DMS53 treated with DMSO at 0.1 percent for 48 hours (cell line): ENCODE data around the gene MRAP2.
A peak's percentile ranks its signal among the peaks of the same experiment; 100 is the strongest.
"Not testable (repeated sequence)": the region's sequence is repeated elsewhere in the genome, so short reads cannot be mapped to it uniquely, and the experiment has no call there.

Experiments used
- DNase-seq: peaks from one replicate; lab custom pipeline; 2025; ENCODE audit not compliant: unreplicated experiment; lab: John Stamatoyannopoulos, UW

The MRAP2 gene

DNA sequence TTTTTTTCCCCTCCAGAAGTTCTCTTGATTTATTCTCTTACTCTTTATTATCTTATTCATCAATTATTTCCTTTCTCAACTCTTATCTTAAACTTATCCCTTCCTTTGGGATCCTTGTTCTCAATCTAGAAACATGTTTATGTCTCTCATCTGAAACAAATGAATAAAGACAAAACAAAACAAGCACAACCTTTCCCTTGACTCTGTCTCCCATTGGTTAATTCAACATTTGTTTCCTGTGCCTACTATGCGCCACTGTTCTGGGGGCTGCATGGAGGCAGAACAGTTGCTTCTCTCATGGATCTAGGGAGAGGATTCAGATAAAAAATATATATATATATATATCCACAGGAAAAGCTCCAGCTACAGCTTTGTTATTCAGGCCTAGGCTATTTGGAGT lies 5.2 kb upstream of the MRAP2 start:
- no peak for DNase-seq

DNA sequence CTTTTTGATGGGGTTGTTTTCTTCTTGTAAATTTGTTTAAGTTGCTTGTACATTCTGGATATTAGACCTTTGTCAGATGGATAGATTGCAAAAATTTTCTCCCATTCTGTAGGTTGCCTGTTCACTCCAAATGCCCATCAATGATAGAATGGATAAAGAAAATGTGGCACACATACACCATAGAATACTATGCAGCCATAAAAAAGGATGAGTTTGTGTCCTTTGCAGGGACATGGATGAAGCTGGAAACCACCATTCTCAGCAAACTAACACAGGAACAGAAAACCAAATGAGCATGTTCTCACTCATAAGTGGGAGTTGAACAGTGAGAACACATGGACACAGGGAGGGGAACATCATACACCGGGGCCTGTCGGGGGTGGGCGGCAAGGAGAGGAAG lies 1.6 kb upstream of the MRAP2 start:
- DNase-seq: not testable (repeated sequence)

DNA sequence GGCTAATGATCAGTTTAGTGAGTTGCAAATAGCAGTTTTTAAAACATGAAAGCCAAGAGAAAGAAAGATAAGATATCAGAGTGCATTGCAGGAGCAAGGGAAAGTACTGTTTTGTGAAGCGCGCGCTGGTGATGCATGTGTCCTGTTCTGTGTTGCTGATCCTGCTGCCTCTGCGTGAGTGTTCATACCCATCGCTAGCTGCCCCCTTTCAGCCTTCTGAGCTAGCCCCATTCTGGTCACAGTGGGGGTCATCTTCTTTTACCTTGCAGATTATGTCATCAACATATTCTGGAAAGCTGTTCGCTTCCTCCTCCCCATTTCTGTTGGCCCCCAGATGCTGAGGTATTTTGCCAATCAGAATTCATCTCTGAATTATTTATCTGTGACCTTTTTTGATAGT lies 1.9 kb downstream of the MRAP2 start:
- no peak for DNase-seq

DNA sequence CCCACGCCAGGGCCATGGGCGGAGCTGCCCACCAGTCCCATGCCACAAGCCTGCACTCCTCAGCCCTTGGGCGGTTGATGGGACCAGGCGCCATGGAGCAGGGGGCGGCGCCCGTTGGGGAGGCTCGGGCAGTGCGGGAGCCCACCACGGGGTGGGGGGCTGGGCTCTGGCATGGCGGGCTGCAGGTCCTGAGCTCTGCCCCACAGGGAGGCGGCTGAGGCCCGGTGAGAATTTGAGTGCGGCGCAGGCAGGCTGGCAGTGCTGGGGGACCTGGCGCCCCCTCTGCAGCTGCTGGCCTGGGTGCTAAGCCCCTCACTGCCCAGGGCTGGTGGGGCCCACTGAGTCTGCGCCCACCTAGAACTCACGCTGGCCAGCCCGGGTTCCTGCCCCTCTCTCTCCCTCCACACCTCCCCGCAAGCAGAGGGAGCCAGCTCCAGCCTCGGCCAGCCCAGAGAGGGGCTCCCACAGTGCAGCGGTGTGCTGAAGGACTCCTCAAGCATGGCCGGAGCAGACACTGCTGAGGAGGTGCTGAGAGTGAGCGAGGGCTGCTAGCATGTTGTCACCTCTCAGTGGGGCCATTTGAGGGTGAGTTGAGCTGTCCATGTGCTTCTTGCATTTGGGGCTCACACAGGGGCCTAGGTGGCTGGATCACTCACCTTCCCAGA lies 4.0 kb downstream of the MRAP2 start:
- no peak for DNase-seq

DNA sequence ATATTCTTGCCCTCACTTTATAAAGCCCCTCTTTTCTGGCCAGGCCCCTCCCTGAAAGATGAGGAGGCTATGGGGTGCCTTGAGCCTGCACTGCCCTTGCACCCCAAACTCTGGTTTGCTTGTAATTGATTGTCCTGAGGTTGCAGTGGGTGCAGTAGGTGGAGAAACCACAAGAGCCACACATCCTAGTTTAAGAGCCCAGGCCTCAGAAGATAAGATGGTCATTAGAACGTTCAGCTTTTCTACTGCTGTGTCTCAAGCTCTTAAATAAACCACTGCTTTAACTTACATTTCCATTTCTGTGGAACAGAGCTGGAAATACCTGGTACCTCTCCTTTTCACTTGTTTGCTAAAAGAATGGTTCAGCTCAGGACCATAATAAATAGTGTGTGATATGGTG lies 9.0 kb downstream of the MRAP2 start:
- DNase-seq: no peak

DNA sequence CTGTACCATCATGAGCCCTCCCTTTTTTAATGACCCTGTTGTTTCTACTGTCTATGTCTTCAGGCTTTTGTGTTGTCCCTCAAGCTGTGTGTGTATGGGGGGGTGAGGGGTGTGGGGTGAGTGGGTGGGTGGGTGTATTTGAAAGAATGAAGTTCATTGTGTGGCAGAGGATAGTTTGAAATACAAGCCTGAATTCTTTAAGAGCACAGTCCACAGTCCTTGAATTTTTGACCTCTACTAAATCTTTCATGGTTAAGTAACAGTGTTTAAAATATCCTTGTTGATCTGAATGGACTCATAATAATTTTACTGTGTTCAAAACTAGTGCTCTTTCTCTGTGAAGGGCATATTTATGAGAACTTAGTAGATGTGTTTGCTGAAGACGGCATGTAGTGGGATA lies 10.0 kb downstream of the MRAP2 start:
- DNase-seq: no peak

DNA sequence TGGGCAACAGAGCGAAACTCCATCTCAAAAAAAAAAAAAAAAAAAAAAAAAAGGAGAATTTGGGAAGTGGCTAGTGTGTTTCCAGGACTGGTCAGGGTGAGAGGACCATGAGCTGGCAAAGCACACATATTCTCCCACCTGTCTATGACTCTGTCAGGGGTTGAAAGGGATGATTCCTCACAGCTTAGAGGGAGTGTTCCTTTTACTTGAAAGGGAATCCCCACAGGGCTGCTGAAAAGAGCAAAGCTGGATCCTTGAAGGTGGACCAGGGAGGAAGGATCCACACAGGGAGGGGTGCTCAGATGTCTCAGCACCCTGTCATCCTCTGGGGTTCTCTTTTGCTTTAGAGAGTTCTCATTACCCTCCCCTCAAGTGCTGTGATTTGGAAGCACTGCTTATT lies 13.2 kb downstream of the MRAP2 start:
- no peak for DNase-seq

DNA sequence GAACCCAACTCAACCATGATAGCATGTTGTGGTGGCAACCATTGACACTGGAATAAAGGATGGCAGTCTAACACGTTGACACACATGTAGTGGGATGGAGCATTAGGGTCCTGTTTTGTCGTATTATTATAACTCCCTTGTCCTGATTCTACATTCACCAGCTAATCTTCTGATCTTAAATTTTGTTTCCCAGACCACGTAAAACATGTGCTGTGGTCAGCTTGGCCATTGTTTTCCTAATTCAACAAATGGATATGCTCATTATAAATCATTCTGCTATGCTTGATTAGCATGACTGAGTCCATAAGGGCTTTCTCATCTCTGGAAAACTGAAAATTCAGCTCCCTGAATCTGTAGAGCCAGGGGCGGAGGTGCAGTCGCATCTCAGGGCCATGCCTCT lies 15.0 kb downstream of the MRAP2 start:
- no peak for DNase-seq

DNA sequence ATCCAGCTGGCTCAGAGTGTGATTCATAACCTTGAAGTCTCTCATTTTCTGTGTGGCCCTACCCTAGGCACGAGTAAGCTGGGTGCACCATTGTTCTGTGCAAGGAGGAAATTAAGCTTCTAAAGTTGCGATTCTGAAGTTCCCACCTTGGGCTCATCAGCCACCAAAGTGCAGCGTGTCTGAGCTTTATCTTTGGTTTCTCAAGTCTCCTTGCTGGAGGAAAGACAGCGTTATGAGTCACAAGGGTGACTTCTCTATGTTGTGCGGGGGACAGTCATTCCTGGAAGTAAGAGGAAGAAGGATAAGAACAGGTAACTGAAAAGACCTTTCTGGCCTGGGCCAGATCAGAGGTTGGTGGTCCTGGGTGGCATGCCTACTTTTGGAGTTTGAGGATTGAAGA lies 16.8 kb downstream of the MRAP2 start:
- no peak for DNase-seq

DNA sequence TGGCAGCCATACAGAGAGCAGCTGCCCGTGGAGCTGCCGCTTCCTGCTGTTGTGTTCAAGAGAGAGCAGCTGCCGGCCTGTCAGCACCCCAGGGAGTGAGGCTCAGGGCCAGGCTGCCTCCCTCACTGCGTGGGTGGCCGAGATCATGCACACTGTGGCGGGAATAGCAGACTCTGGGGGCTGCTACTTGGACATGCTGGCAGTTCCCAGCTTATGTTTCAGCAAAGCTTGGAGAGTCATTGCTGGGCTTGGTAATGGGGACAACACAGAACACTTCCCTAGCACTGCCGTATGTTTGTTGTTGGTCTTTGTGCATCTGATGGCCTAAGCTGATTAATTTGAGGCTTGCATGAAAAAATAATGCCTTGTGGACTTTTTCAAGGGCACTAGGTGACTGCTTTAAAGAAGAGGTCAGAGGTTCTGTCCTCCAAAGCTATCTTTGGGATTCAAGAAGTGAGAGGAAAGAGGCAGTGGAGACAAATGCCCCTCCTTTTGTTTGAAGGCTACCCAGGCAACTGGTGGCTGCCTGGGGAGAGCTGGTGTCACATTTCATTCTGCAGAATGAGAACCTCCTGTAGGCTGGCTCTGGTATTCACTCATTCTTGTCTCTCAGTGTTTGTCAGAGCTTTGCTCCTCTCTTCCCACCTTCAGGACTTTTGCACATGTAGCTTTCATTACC lies 18.8 kb downstream of the MRAP2 start:
- peak; percentile 60 for DNase-seq

DNA sequence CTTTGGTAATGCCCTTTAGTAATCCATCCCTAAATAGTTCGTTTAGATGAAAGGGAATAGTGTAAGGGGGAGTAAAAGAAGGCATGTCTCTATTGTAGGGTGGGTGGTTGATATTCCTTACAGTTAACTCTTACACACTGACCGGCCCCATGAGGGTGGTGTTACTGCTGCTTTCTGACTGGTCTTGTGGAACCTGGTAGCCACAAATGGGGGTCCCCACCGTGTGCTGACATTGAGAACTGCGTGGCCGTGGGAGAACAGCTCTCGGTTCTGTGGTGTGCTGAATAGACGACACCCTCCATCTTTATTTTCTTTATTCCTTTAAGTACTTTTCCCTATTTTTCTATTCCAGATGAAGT lies 19.3 kb downstream of the MRAP2 start:
- no peak for DNase-seq

DNA sequence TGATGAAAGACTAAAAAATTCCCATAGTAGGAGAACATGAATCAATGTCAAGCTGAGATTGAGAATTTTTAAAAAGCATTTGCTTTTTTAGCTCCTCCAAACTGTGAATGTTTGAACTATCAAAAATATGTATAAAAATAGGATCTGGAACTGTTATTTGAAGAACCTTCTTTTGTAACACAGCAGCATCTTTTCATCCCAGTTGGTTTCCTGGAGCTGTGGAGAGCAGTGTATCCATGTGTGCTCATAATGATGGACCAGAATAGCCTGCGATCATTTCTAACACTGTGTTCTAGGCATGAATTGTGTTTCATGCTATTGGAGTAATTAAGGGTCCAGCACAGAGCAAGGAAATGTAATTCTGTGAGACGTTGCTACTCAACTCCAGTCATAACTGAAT lies 22.1 kb downstream of the MRAP2 start:
- no peak for DNase-seq

DNA sequence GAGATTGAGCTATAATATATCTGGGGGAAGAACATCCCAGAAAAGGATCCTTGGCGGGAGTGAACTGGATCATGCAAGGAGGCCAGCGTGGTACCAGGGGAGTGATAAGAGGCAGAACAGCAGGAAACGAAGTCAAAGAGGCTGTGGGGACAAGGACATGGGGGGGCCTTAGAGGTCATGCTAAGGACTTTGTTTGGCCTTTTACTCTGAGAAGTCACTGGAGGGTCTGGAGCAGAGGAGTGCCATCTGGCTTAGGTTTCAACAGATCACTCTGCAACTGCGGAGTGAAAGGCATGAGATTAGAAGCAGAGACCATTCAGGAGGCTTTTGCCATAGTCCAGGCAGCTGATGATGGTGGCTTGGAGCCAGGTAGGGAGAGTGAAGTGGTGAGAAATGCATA lies 24.3 kb downstream of the MRAP2 start:
- no peak for DNase-seq

DNA sequence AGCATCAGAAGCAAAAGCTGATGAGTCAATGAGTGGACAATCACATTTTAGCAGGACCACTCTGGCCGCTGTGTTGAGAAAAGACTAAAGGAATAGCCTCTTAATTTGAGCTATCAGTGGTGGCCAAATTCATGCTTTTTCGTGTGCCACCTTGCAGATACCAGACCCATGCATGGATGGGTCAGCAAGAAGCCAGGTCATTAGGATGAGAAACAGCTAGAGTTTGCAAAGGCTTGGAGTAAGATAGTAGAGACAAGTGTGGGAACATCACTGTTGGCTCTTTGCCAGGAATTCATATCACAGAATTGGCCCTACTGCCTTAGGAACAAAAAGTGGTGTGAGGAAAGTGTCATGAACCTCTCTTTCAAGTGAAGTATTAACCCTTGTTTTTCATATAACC lies 25.5 kb downstream of the MRAP2 start:
- DNase-seq: no peak

DNA sequence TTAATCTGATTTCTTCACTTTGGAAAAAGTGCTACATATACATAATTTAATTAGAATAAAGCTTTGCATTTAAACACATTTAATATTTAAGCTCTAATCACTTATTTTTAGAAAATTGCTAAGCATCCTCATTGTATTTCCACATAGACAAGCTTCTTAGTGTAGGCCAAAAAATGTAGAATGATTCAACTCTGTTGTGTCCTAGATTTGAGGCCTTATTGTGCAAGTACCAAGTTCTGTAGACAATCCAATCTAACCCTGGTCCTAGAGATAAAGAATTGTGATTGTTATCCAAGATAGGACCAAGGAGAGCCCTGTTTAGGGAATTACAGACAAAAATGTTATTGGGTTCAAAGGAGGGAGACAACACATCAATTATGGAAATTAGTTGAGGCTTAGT lies 27.6 kb downstream of the MRAP2 start:
- DNase-seq: no peak

DNA sequence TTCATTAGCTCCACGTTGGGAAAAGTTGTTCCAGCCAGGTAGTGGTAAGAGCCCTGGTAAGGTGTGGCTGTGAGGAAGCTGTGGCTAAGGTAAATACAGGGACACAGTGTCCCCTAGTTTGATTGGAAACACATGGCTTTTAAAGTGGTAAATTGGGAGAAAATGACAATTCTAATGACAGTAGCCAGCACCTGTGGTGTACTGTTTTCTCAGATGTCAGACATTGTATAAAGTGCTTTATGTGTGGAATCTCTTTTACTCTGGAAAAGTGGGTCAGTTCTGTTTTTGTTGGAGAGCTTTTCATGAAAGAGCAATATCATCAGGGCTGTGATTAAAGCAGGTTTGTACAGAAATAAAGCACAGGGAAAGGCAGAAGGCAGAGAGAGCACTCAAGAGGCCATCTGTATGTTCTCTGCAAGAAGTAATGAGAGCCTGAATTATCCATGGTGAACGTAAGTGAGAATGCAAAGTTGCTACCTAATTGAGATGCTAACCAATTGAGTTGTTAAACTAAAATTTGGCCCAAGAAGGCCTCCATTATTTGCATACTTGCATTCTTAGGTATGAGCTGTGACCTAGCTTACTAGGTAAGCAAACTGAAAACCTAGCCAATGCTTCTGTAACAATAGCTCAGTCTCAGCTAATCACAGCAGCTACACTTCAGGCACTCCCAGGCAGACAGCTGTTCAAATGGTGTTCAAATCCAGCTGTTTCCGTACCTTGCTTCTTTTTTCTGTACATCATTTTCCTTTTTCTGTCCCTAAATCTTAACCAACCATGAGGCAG lies 28.2 kb downstream of the MRAP2 start:
- no peak for DNase-seq

DNA sequence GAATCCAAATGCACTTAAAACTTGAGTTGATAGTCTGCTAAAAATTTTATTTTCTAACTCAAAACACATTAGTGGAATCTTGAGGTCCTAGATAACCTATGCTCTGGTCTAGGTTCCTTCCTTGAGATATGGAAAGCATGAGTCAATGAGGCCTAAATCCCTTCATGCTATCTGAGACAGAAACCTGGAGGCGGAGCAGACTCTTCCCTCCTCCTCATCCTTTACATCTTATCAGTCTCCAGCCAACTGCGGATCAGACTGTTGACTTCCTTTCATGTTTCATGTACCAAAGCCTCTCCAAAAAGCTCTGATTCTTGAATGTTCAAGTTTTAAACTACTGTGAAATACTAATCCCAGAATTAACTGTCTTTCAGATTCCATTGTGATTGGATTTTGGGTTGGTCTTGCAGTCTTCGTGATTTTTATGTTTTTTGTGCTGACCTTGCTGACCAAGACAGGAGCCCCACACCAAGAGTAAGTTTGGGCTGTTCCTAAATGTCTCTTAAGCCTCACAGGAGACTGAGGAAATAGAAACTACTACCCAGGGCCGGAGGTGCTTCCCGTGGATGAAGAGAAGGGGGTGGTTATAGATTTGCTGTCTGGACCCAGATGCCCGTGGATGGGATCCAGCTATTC lies 29.1 kb downstream of the MRAP2 start:
- no peak for DNase-seq

DNA sequence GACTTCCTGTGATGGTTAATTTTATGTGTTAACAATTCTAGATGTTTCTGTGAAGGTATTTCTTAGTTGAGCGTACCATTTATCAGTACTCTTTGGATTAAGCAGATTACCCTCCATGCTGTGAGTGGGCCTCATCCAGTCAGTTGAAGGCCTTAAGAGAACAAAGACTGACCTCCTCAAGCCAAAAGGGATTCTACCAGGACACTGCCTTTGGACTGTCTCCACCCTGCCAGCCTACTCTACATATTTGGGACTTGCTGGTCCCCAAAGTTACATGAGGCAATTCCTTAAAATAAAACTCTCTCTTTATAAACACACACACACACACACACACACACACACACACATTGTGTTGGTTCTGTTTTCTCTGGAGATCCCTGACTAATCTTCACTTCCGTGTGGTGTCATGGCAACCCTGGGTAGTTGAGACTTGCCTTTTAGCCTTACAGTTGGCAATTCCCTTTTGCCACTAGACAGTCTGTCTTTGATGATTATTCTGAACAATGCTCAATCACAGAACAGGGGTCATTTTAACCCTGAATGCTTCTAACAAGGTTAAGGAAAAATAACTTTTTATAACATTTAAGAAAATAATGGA lies 32.2 kb downstream of the MRAP2 start:
- DNase-seq: no peak

DNA sequence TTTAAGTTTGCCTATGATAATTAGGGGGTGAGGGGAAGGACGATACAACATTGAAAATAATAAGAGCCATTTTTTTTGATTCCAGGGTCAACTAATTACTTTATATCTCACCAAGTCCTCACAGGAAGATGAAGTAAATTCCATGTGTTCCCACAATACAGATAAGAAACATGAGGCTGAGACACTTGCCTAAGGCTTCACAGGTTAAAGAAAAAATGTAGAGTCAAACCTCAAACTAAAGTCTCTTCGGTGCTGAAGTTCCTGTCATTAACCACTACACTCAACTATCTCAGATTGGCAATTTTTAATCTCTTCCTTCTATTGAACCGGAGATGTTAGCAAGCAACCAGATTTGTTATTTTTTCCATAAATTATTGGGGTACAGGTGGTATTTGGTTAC lies 33.0 kb downstream of the MRAP2 start:
- DNase-seq: no peak

DNA sequence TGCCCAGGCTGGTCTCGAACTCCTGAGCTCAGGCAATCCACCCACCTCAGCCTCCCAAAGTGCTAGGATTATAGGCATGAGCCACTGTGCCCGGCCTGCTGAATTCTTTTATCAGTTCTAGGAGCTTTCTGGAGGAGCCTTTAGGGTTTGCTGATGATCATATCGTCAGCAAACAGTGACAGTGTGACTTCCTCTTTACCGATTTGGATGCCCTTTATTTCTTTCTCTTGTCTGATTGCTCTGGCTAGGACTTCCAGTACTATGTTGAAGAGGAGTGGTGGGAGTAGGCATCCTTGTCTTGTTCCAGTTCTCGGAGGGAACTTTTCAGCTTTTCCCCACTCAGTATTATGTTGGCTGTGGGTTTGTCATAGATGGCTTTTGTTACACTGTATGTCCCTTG lies 35.3 kb downstream of the MRAP2 start:
- not testable (repeated sequence) for DNase-seq

DNA sequence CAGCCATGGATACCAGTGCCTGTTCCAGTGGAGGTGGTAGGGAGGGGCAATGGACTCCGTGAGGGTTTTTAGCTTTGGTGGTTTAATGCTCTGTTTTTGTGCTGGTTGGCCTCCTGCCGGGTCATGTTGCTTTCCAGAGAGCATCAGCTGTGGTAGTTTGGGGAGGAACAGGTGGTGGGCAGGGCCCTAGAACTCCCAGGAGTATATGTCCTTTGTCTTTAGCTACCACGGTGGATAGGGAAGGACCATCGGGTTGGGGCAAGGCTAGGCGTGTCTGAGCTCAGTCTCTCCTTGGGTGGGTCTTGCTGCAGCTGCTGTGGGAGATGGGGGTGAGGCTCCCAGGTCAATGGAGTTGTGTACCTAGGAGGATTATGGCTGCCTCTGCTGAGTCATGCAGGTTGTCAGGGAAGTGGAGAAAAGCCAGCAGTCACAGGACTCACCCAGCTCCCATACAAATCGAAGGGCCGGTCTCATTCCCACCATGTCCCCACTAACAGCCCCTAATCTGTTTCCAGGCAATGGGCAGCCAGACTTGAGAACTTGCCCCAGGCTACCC lies 38.9 kb downstream of the MRAP2 start:
- DNase-seq: no peak
